Glutamatergic neuron (in vitro differentiated cells): ENCODE results near the gene GSAP. TPM values are rescaled to one million over a fixed set of nuclear protein-coding genes. Genes with fewer than 3 reads are reported as not detected.

Experiments used
- DNase-seq: peaks from one replicate; pipeline ENCODE4 v3.0.0; 2022
- H3K27ac Mint-ChIP-seq: one replicate; pipeline ENCODE4 v1.8.0; 2020; ENCODE audit warnings: mild to moderate bottlenecking, mixed read lengths, inconsistent platforms; ENCODE audit not compliant: unreplicated experiment
- H3K27me3 Mint-ChIP-seq: one replicate; pipeline ENCODE4 v1.8.0; 2020; ENCODE audit warnings: mild to moderate bottlenecking, moderate library complexity, mixed read lengths, inconsistent platforms; ENCODE audit not compliant: unreplicated experiment
- H3K36me3 Mint-ChIP-seq: one replicate; pipeline ENCODE4 v1.8.0; 2020; ENCODE audit warnings: mild to moderate bottlenecking, mixed read lengths, inconsistent platforms; ENCODE audit not compliant: unreplicated experiment
- H3K4me1 Mint-ChIP-seq: one replicate; pipeline ENCODE4 v1.8.0; 2020; ENCODE audit warnings: mild to moderate bottlenecking, low read depth, mixed read lengths, inconsistent platforms; ENCODE audit not compliant: unreplicated experiment
- H3K4me3 Mint-ChIP-seq: one replicate; pipeline ENCODE4 v1.8.0; 2020; ENCODE audit warnings: mild to moderate bottlenecking, mixed read lengths, inconsistent platforms; ENCODE audit not compliant: unreplicated experiment
- H3K9me3 Mint-ChIP-seq: one replicate; pipeline ENCODE4 v1.8.0; 2020; ENCODE audit warnings: mild to moderate bottlenecking, moderate library complexity, mixed read lengths, inconsistent platforms; ENCODE audit not compliant: unreplicated experiment
- CTCF ChIP-seq: fragments of 200-600 bp; sonication (generic); IDR thresholded peaks from one replicate; pipeline ENCODE4 v1.5.0; 2021; ENCODE audit not compliant: partially characterized antibody, unreplicated experiment
- total RNA-seq: library from RNA; stranded (reverse); fragmentation: NEBNext Ultra II Directional; extraction: Animal tissue kit (Norgen Biotek cat#: 25700); gene quantifications from one replicate; pipeline ENCODE4 v1.2.1, GENCODE V29; 2021; ENCODE audit not compliant: unreplicated experiment

The GSAP gene
- total RNA-seq, 1 donor from 2014 or later, result 0.76 TPM

- Mint-ChIP-seq H3K9me3 (peaks cover 5% of the 10 kb centered on the region), H3K4me3 (no peak overlapping the region), H3K36me3 (no peaks in the 10 kb centered on the region), H3K4me1 (peaks cover 3% of the 10 kb centered on the region), H3K27me3 (no peaks in the 10 kb centered on the region), H3K27ac (no peak overlapping the region)
- DNase-seq, result no peak
- no peak for TF ChIP-seq CTCF
These were observed 106.4 kb downstream of the GSAP start for GRCh38 chr7:77309714-77310220.

- H3K4me3 Mint-ChIP-seq, result no peak overlapping the region
- H3K4me1 Mint-ChIP-seq, result peaks cover 2% of the 10 kb centered on the region
- no peaks in the 10 kb centered on the region for H3K36me3 Mint-ChIP-seq
- H3K9me3 Mint-ChIP-seq, result peaks cover 8% of the 10 kb centered on the region
- no peak for TF ChIP-seq CTCF
- H3K27me3 Mint-ChIP-seq, result no peaks in the 10 kb centered on the region
- H3K27ac Mint-ChIP-seq, result no peak overlapping the region
- DNase-seq, result no peak
These were observed 107.4 kb downstream of the GSAP start for GRCh38 chr7:77308792-77309191.

GRCh38 chr7:77306231-77307067, 109.7 kb downstream of the GSAP start:
- Mint-ChIP-seq H3K9me3 (peaks cover 8% of the 10 kb centered on the region), H3K27me3 (no peaks in the 10 kb centered on the region), H3K4me1 (peaks cover 2% of the 10 kb centered on the region), H3K27ac (no peak overlapping the region), H3K4me3 (no peak overlapping the region), H3K36me3 (no peaks in the 10 kb centered on the region)
- DNase-seq, result no peak
- no peak for TF ChIP-seq CTCF

GRCh38 chr7:77295549-77295948, 120.6 kb downstream of the GSAP start:
- Mint-ChIP-seq H3K36me3 (peaks cover 14% of the 10 kb centered on the region), H3K4me1 (no peaks in the 10 kb centered on the region), H3K4me3 (no peak overlapping the region), H3K27me3 (no peaks in the 10 kb centered on the region), H3K27ac (no peak overlapping the region), H3K9me3 (peaks cover 1% of the 10 kb centered on the region)
- DNase-seq, result no peak
- TF ChIP-seq CTCF, result no peak

DNA sequence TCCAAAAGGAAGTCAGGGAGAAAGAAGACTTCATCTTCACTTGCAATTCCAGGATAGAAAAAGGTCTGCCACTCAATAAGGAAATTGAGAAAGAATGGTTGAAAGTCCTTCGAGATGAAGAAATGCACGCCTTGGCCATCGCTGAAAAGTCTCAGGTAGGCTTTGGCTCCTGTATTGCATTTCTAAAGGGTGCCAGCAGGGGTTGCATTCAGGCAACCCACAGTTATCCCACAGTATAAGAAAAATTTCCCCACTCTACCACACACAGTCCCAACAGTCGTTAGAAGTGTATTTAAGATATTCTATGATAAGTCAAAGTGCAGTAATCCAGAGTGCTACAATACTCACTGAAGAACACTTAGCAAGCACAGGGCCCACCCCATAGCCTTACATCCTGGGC, 123.1 kb downstream of the GSAP start:
- Mint-ChIP-seq H3K4me1 (no peaks in the 10 kb centered on the region), H3K9me3 (peaks cover 4% of the 10 kb centered on the region), H3K4me3 (no peak overlapping the region), H3K36me3 (peaks cover 14% of the 10 kb centered on the region), H3K27me3 (no peaks in the 10 kb centered on the region), H3K27ac (no peak overlapping the region)
- TF ChIP-seq CTCF, result no peak
- no peak for DNase-seq
